IPS-18a (cell line): ENCODE data around the gene IPO4.
A peak's percentile ranks its signal among the peaks of the same experiment; 100 is the strongest.
"Not testable (repeated sequence)": the region's sequence is repeated elsewhere in the genome, so short reads cannot be mapped to it uniquely, and the experiment has no call there.

ENCODE experiments used
- H3K27ac ChIP-seq: one replicate; pipeline ENCODE4 v1.5.1; 2013; ENCODE audit warnings: low read length
- H3K27me3 ChIP-seq: one replicate; pipeline ENCODE4 v1.6.1; 2013; ENCODE audit warnings: mild to moderate bottlenecking, low read length; ENCODE audit not compliant: control insufficient read depth, insufficient read depth
- H3K36me3 ChIP-seq: one replicate; pipeline ENCODE4 v1.6.1; 2013; ENCODE audit warnings: low read depth, low read length; ENCODE audit not compliant: control insufficient read depth
- H3K4me1 ChIP-seq: one replicate; pipeline ENCODE4 v1.6.1; 2013; ENCODE audit warnings: low read depth, low read length; ENCODE audit not compliant: control insufficient read depth
- H3K4me3 ChIP-seq: one replicate; pipeline ENCODE4 v1.5.1; 2013; ENCODE audit warnings: low read length
- H3K9ac ChIP-seq: one replicate; pipeline ENCODE4 v1.6.1; 2013; ENCODE audit warnings: mild to moderate bottlenecking, low read length, moderate library complexity
- H3K9me3 ChIP-seq: one replicate; pipeline ENCODE4 v1.6.1; 2013; ENCODE audit warnings: low read depth, low read length; ENCODE audit not compliant: control insufficient read depth

The IPO4 gene

DNA sequence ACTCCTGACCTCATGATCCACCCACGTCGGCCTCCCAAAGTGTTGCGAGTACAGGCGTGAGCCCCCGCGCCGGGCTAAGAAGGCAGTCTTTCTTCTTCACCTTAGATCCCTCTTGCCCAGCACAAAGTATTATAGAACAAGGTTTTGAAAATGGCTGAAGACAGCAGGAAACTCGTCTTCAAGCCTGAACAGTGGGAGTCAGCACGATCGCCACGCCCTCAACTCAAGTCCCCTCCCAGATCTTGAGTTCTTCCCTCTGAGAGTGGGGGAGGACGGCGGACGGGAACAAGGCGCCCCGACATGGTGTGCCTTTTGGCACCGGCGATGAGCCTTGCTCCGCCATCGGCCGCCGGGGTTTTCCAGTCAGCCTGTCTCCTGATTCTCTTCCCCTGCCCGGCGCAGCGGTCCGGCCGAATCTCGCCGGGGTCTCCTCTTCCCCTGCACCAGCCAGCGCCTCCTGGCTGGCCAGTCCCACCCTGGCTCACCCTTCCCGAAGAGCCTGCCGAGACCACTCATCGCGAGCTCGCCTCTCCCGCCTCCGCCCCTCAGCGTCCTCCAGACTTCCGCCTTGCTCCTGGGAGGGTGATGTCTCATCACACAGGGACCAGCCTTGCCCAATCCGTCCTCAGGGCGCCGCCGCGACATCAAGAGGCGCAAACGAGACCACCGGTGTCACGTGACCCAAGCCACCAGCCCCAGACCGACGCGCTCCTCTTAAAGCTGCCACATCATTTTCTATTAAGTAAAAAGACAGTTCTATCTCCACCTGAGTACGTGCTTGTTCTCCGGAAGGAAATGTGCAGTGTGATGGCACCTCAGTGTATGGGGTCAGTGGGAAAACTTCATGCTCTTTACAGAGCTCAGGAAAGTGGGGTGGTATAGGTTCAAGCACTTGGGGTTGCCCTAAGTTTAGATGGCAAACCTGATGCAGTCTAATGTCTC, 24.6 kb upstream of the IPO4 start, which contains the start of gene CHMP4A:
Gene CHMP4A, minus strand, starts transcription at position 565 of the 942 bp plus-strand sequence. Its CDS starts 49 bp downstream, at position 516.
- Histone ChIP-seq H3K9ac (peak within 1 kb of the TSS; percentile 95), H3K36me3 (peaks cover 35% of the 10 kb centered on the region)

DNA sequence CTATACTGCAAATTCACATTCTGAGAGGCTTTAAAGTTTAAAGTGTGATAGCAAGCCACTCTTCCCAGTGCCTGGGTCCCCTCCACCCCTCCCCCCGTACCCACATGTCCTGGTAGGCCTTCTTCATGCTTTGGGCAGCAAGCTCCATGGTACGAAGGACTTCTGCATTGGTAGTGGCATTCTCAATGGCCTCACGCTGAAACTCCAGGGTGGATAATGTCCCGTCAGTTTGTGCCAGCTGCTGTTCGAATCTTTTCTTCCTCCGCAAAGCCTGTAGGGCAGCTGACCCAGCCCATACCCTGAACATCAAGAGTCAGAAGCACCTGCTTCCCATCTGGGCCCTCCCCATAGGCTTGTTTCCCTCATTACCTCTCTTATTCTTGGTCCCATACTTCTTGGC, 22.7 kb upstream of the IPO4 start:
- H3K36me3 ChIP-seq: peaks cover 53% of the 10 kb centered on the region
- H3K9ac ChIP-seq: no peak overlapping the region
- peaks cover 5% of the 10 kb centered on the region for H3K4me1 ChIP-seq
- no peaks in the 10 kb centered on the region for H3K27me3 ChIP-seq
- H3K4me3 ChIP-seq: no peak overlapping the region
- H3K9me3 ChIP-seq: no peaks in the 10 kb centered on the region
- H3K27ac ChIP-seq: no peak overlapping the region

More for the DNA sequence above, 24.6 kb upstream of the IPO4 start, which contains the start of gene CHMP4A:
- Histone ChIP-seq H3K9me3 (no peaks in the 10 kb centered on the region), H3K27ac (peak within 1 kb of the TSS; percentile 94), H3K4me3 (peak within 1 kb of the TSS; percentile 92), H3K27me3 (no peaks in the 10 kb centered on the region), H3K4me1 (peaks cover 5% of the 10 kb centered on the region)

- Histone ChIP-seq H3K9me3 (no peaks in the 10 kb centered on the region), H3K4me1 (peaks cover 6% of the 10 kb centered on the region), H3K36me3 (peaks cover 59% of the 10 kb centered on the region), H3K27me3 (no peaks in the 10 kb centered on the region), H3K4me3 (no peak overlapping the region), H3K9ac (no peak overlapping the region), H3K27ac (no peak overlapping the region)
Observed at GRCh38 chr14:24207625-24208024, 19.0 kb upstream of the IPO4 start.

DNA sequence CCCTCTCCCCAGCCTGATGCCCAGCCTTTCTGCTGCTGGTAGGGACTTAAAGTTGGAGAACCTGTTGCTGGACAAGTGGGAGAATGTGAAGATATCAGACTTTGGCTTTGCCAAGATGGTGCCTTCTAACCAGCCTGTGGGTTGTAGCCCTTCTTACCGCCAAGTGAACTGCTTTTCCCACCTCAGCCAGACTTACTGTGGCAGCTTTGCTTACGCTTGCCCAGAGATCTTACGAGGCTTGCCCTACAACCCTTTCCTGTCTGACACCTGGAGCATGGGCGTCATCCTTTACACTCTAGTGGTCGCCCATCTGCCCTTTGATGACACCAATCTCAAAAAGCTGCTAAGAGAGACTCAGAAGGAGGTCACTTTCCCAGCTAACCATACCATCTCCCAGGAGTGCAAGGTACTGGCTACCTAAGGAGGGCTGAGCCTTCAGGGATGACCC, 18.5 kb upstream of the IPO4 start:
- Histone ChIP-seq H3K36me3 (peaks cover 59% of the 10 kb centered on the region), H3K9ac (no peak overlapping the region), H3K27ac (no peak overlapping the region), H3K4me3 (no peak overlapping the region), H3K9me3 (no peaks in the 10 kb centered on the region), H3K27me3 (no peaks in the 10 kb centered on the region), H3K4me1 (peaks cover 6% of the 10 kb centered on the region)

GRCh38 chr14:24206260-24207103, 17.9 kb upstream of the IPO4 start:
- H3K27me3 ChIP-seq: no peaks in the 10 kb centered on the region
- H3K27ac ChIP-seq: no peak overlapping the region
- H3K9me3 ChIP-seq: no peaks in the 10 kb centered on the region
- H3K36me3 ChIP-seq: peaks cover 56% of the 10 kb centered on the region
- no peak overlapping the region for H3K4me3 ChIP-seq
- peaks cover 6% of the 10 kb centered on the region for H3K4me1 ChIP-seq
- H3K9ac ChIP-seq: no peak overlapping the region

- H3K9me3 ChIP-seq: no peaks in the 10 kb centered on the region
- H3K4me1 ChIP-seq: peaks cover 6% of the 10 kb centered on the region
- H3K27ac ChIP-seq: no peak overlapping the region
- no peak overlapping the region for H3K9ac ChIP-seq
- no peaks in the 10 kb centered on the region for H3K27me3 ChIP-seq
- H3K4me3 ChIP-seq: no peak overlapping the region
- H3K36me3 ChIP-seq: peaks cover 38% of the 10 kb centered on the region
Observed at GRCh38 chr14:24204163-24205146, 15.8 kb upstream of the IPO4 start.

- peaks cover 31% of the 10 kb centered on the region for H3K36me3 ChIP-seq
- not testable (repeated sequence) for H3K9me3 ChIP-seq, H3K27me3 ChIP-seq, H3K4me1 ChIP-seq
- H3K4me3 ChIP-seq: peak overlapping the region; percentile 37
- H3K9ac ChIP-seq: peak overlapping the region; percentile 9
- peak overlapping the region; percentile 67 for H3K27ac ChIP-seq
Observed at GRCh38 chr14:24203249-24203886, 14.8 kb upstream of the IPO4 start.

GRCh38 chr14:24202538-24202937, 13.9 kb upstream of the IPO4 start:
- H3K9me3 ChIP-seq, H3K27me3 ChIP-seq, H3K4me1 ChIP-seq: not testable (repeated sequence)
- peaks cover 24% of the 10 kb centered on the region for H3K36me3 ChIP-seq
- peak overlapping the region; percentile 67 for H3K27ac ChIP-seq
- H3K9ac ChIP-seq: peak overlapping the region; percentile 9
- H3K4me3 ChIP-seq: peak overlapping the region; percentile 37

DNA sequence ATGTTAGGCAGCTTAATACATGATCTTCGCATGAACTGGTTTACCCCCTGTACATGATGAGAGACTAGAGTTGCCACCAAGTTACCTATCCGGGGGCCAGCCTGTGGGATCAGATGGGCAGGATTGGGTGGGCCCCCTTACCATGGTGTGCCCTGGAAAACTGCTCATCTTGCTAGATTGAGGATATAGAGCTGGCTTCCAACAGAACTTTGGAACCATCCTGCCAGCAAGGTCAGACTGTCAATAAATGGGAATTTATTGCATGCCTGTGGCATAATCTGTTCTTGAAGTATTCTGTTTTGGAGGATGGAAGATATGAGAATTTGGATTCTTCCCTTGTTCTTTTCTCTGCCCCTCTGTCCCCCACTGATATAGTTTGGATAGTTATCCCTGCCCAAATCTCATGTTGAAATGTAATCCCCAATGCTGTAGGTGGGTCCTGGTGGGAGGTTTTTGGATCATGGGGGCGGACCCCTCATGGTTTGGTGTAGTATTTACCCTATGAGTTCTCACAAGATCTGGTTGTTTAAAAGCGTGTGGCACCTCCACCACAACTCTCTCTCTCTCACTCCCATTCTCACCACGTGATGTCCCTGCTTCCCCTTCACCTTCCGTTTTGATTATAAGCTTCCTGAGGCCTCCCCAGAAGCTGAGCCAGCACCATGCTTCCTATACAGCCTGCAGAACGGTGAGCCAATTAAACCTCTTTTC, 10.4 kb upstream of the IPO4 start:
- H3K36me3 ChIP-seq: no peaks in the 10 kb centered on the region
- H3K4me3 ChIP-seq: no peak overlapping the region
- H3K27ac ChIP-seq: no peak overlapping the region
- H3K9me3 ChIP-seq: no peaks in the 10 kb centered on the region
- H3K27me3 ChIP-seq: no peaks in the 10 kb centered on the region
- peaks cover 6% of the 10 kb centered on the region for H3K4me1 ChIP-seq
- H3K9ac ChIP-seq: no peak overlapping the region

DNA sequence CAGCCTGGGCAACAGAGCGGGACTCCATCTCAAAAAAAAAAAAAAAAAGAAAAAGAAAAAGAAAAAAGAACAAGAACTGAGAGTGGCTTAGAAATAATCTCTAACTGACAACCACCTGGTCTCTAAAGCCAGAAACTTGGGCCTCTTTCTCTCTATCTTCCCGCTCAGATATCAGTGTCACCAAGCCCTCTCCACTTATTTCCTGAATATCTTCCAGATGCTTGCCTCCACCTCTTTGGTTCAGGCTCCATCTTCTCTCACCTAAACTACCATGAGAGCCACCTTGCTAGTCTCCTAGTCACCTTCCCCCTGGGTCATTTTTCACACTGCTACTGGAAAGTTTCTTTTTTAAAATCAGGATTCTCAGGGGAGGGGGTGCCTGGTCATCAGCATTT, 8.4 kb upstream of the IPO4 start:
- H3K9me3 ChIP-seq: no peaks in the 10 kb centered on the region
- peaks cover 9% of the 10 kb centered on the region for H3K36me3 ChIP-seq
- no peaks in the 10 kb centered on the region for H3K4me1 ChIP-seq
- H3K9ac ChIP-seq: no peak overlapping the region
- no peak overlapping the region for H3K4me3 ChIP-seq
- no peak overlapping the region for H3K27ac ChIP-seq
- no peaks in the 10 kb centered on the region for H3K27me3 ChIP-seq
